H9 (cell line): ENCODE data around the gene SETD5. TPM values are rescaled to one million over a fixed set of nuclear protein-coding genes. Genes with fewer than 3 reads are reported as not detected.

Source experiments
- DNase-seq: peaks from one replicate; pipeline ENCODE4 v3.0.0-alpha.2; 2017
- H2AFZ ChIP-seq: one replicate; pipeline ENCODE4 v1.6.1; 2013; ENCODE audit warnings: mild to moderate bottlenecking, low read length, control low read depth, moderate library complexity
- H2AK5ac ChIP-seq: 2 replicates; pipeline ENCODE4 v1.6.1; 2013; ENCODE audit warnings: low read length, control low read depth, mixed read lengths; ENCODE audit not compliant: insufficient read length
- H2BK120ac ChIP-seq: one replicate; pipeline ENCODE4 v1.6.1; 2013; ENCODE audit warnings: low read depth, mild to moderate bottlenecking, low read length, control low read depth, inconsistent platforms; ENCODE audit not compliant: poor library complexity, severe bottlenecking
- H2BK12ac ChIP-seq: 2 replicates; pipeline ENCODE4 v1.6.1; 2013; ENCODE audit warnings: low read length, control low read depth, mixed read lengths, low read depth; ENCODE audit not compliant: insufficient read length
- H2BK15ac ChIP-seq: 2 replicates; pipeline ENCODE4 v1.6.1; 2013; ENCODE audit warnings: low read depth, low read length, control low read depth
- H2BK20ac ChIP-seq: one replicate; pipeline ENCODE4 v1.6.1; 2013; ENCODE audit warnings: low read depth, mild to moderate bottlenecking, low read length, control low read depth, inconsistent platforms; ENCODE audit not compliant: poor library complexity, severe bottlenecking
- H2BK5ac ChIP-seq: 2 replicates; pipeline ENCODE4 v1.6.1; 2013; ENCODE audit warnings: low read length, control low read depth, mixed read lengths; ENCODE audit not compliant: insufficient read length
- H3K14ac ChIP-seq: 2 replicates; pipeline ENCODE4 v1.6.1; 2013; ENCODE audit warnings: low read length, control low read depth; ENCODE audit not compliant: insufficient read depth
- H3K18ac ChIP-seq: 2 replicates; pipeline ENCODE4 v1.6.1; 2013; ENCODE audit warnings: low read depth, mild to moderate bottlenecking, mixed read lengths, low read length, control low read depth; ENCODE audit not compliant: insufficient read length
- H3K23ac ChIP-seq: 2 replicates; pipeline ENCODE4 v1.6.1; 2013; ENCODE audit warnings: low read length, control low read depth, mixed read lengths, low read depth; ENCODE audit not compliant: insufficient read length
- H3K23me2 ChIP-seq: 2 replicates; pipeline ENCODE4 v1.6.1; 2013; ENCODE audit warnings: low read depth, mild to moderate bottlenecking, mixed read lengths, low read length, control low read depth; ENCODE audit not compliant: insufficient read length, poor library complexity, severe bottlenecking
- H3K27ac ChIP-seq: 2 replicates; pipeline ENCODE4 v1.5.1; 2013; ENCODE audit warnings: low read length, control low read depth, mixed read lengths, low read depth; ENCODE audit not compliant: insufficient read length
- H3K27me3 ChIP-seq: 2 replicates; pipeline ENCODE4 v1.6.1; 2013; ENCODE audit warnings: low read length, control low read depth, inconsistent platforms; ENCODE audit not compliant: insufficient read depth
- H3K4ac ChIP-seq: 2 replicates; pipeline ENCODE4 v1.6.1; 2013; ENCODE audit warnings: low read depth, mild to moderate bottlenecking, control low read depth, inconsistent platforms, low read length, moderate library complexity
- H3K4me1 ChIP-seq: 2 replicates; pipeline ENCODE4 v1.6.1; 2013; ENCODE audit warnings: low read length, control low read depth, inconsistent platforms; ENCODE audit not compliant: insufficient read depth
- H3K4me2 ChIP-seq: 2 replicates; pipeline ENCODE4 v1.6.1; 2013; ENCODE audit warnings: low read length, control low read depth, mixed read lengths; ENCODE audit not compliant: insufficient read length, insufficient read depth
- H3K56ac ChIP-seq: 2 replicates; pipeline ENCODE4 v1.6.1; 2013; ENCODE audit warnings: low read depth, mild to moderate bottlenecking, mixed read lengths, low read length, control low read depth; ENCODE audit not compliant: insufficient read length
- H3K79me1 ChIP-seq: 2 replicates; pipeline ENCODE4 v1.6.1; 2013; ENCODE audit warnings: low read depth, mild to moderate bottlenecking, moderate library complexity, low read length, control low read depth, inconsistent platforms; ENCODE audit not compliant: insufficient read depth, poor library complexity, severe bottlenecking
- H3K79me2 ChIP-seq: 2 replicates; pipeline ENCODE4 v1.6.1; 2013; ENCODE audit warnings: low read length, control low read depth, inconsistent platforms; ENCODE audit not compliant: insufficient read depth
- H3K9ac ChIP-seq: 2 replicates; pipeline ENCODE4 v1.6.1; 2013; ENCODE audit warnings: low read length, control low read depth, mixed read lengths; ENCODE audit not compliant: insufficient read length; ENCODE audit errors: extremely low read depth
- H3K9me3 ChIP-seq: one replicate; pipeline ENCODE4 v1.6.1; 2013; ENCODE audit warnings: low read depth, low read length, inconsistent platforms; ENCODE audit not compliant: control insufficient read depth
- H3T11ph ChIP-seq: one replicate; pipeline ENCODE4 v1.6.1; 2013; ENCODE audit warnings: mild to moderate bottlenecking, low read length, control low read depth, inconsistent platforms
- H4K20me1 ChIP-seq: one replicate; pipeline ENCODE4 v1.6.1; 2013; ENCODE audit not compliant: control insufficient read depth, insufficient read length, insufficient read depth
- H4K5ac ChIP-seq: 2 replicates; pipeline ENCODE4 v1.6.1; 2013; ENCODE audit warnings: low read depth, mild to moderate bottlenecking, mixed read lengths, low read length, control low read depth; ENCODE audit not compliant: insufficient read length
- H4K8ac ChIP-seq: replicated peaks from 2 replicates; pipeline ENCODE4 v1.6.1; 2013; ENCODE audit warnings: low read length, control low read depth, mixed read lengths, low read depth; ENCODE audit not compliant: insufficient read length
- H4K91ac ChIP-seq: 2 replicates; pipeline ENCODE4 v1.6.1; 2013; ENCODE audit warnings: low read depth, mild to moderate bottlenecking, moderate library complexity, mixed read lengths, low read length, control low read depth; ENCODE audit not compliant: insufficient read length
- H3K27ac Mint-ChIP-seq, 3 experiments: 2 replicates in 2 of 3; 3 replicates in 1 of 3; pipeline ENCODE4 v1.8.0; 2020 to 2021; ENCODE audit warnings: mixed read lengths in 3 of 3, mild to moderate bottlenecking in 1 of 3, moderate library complexity in 1 of 3
- H3K27me3 Mint-ChIP-seq: 2 replicates; pipeline ENCODE4 v1.8.0; 2021; ENCODE audit warnings: low read depth, mild to moderate bottlenecking, moderate library complexity, mixed read lengths
- H3K36me3 Mint-ChIP-seq, 3 experiments: 2 replicates in 2 of 3; 3 replicates in 1 of 3; pipeline ENCODE4 v1.8.0; 2020 to 2021; ENCODE audit warnings: low read depth in 3 of 3, mixed read lengths in 3 of 3; ENCODE audit not compliant: insufficient read depth in 1 of 3
- H3K4me1 Mint-ChIP-seq, 2 experiments: 2 replicates each; pipeline ENCODE4 v1.8.0; 2020; ENCODE audit warnings: mixed read lengths in 2 of 2
- H3K4me3 Mint-ChIP-seq, 2 experiments: 2 replicates in 1 of 2; 3 replicates in 1 of 2; pipeline ENCODE4 v1.8.0; 2020 to 2021; ENCODE audit warnings: mild to moderate bottlenecking in 2 of 2, mixed read lengths in 2 of 2, moderate library complexity in 1 of 2
- H3K9me3 Mint-ChIP-seq, 2 experiments: 2 replicates in 1 of 2; 3 replicates in 1 of 2; pipeline ENCODE4 v1.8.0; 2020; ENCODE audit warnings: mild to moderate bottlenecking in 2 of 2, mixed read lengths in 2 of 2, moderate library complexity in 1 of 2
- WGBS: extraction: QIAGEN DNeasy Blood & Tissue Kit; methylation state at CpG from one replicate; pipeline ENCODE4 v1.1.7; 2013; ENCODE audit warnings: missing lambda C conversion rate, low lambda C conversion rate, mixed read lengths; ENCODE audit not compliant: insufficient read length; ENCODE audit errors: extremely low coverage; 5-methylcytosine and 5-hydroxymethylcytosine counted together
- total RNA-seq: library from RNA; stranded (reverse); gene quantifications from 2 replicates; pipeline ENCODE4 v1.2.1, GENCODE V29; 2021
- TF ChIP-seq, protein P1 (sequence below): fragments of 200-600 bp; sonication (generic); conservative IDR thresholded peaks from 3 replicates; pipeline ENCODE4 v1.8.0; 2021; ENCODE audit warnings: antibody characterized with exemption, mild to moderate bottlenecking

SETD5 gene
- total RNA-seq, 1 experiment from 2014 or later = 207 TPM

- H3T11ph ChIP-seq = no peak overlapping the region
These were observed 11.3 kb upstream of the SETD5 start for GRCh38 chr3:9386078-9386459.

More at GRCh38 chr3:9386078-9386459, 11.3 kb upstream of the SETD5 start:
- no peak for DNase-seq
- Histone ChIP-seq H3K4me2 (no peak overlapping the region), H2BK5ac (no peak overlapping the region), H4K5ac (no peak overlapping the region), H3K9ac (no peak overlapping the region), H3K23ac (no peak overlapping the region), H4K20me1 (no peaks in the 10 kb centered on the region), H3K79me1 (no peaks in the 10 kb centered on the region), H3K18ac (no peak overlapping the region), H3K9me3 (no peaks in the 10 kb centered on the region), H3K27me3 (no peaks in the 10 kb centered on the region), H2BK12ac (no peak overlapping the region), H3K27ac (no peak overlapping the region), H3K79me2 (0 out of 2 replicates have a peak, but pooled peaks cover 2% of the 10 kb centered on the region), H4K8ac (no peak overlapping the region), H3K4me1 (no peaks in the 10 kb centered on the region), H3K14ac (no peak overlapping the region), H3K56ac (no peak overlapping the region), H2BK120ac (no peak overlapping the region), H3K23me2 (no peaks in the 10 kb centered on the region), H2AK5ac (no peak overlapping the region), H2BK20ac (no peak overlapping the region), H2BK15ac (no peak overlapping the region), H4K91ac (no peak overlapping the region), H3K4ac (no peak overlapping the region), H2AFZ (no peak overlapping the region)
- Mint-ChIP-seq H3K4me3 (no peak overlapping the region), H3K9me3 (no peaks in the 10 kb centered on the region), H3K4me1 (peaks cover 3 to 4% of the 10 kb centered on the region in 2 experiments; a peak in 3 of 4 replicates), H3K27ac (peak overlapping the region in 1 of 3 experiments; percentile 94; a peak in 1 of 7 replicates), H3K36me3 (peaks cover 29 to 83% (median 82%) of the 10 kb centered on the region in 3 experiments), H3K27me3 (no peaks in the 10 kb centered on the region)
- TF ChIP-seq, protein P1, sequence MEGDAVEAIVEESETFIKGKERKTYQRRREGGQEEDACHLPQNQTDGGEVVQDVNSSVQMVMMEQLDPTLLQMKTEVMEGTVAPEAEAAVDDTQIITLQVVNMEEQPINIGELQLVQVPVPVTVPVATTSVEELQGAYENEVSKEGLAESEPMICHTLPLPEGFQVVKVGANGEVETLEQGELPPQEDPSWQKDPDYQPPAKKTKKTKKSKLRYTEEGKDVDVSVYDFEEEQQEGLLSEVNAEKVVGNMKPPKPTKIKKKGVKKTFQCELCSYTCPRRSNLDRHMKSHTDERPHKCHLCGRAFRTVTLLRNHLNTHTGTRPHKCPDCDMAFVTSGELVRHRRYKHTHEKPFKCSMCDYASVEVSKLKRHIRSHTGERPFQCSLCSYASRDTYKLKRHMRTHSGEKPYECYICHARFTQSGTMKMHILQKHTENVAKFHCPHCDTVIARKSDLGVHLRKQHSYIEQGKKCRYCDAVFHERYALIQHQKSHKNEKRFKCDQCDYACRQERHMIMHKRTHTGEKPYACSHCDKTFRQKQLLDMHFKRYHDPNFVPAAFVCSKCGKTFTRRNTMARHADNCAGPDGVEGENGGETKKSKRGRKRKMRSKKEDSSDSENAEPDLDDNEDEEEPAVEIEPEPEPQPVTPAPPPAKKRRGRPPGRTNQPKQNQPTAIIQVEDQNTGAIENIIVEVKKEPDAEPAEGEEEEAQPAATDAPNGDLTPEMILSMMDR = no peak
- WGBS = no CpG with 5 or more reads among the region's 3 CpGs
